Endothelial cell of umbilical vein (primary cell): ENCODE measurements around the gene ORM2. TPM values are rescaled to one million over a fixed set of nuclear protein-coding genes. Genes with fewer than 3 reads are reported as not detected.

Experiments used
- BruUV-seq: library from RNA; stranded (reverse); fragments of 400-500 nt; replicated peaks from 2 replicates; lab custom pipeline; 2021; lab: Mats Ljungman, UMichigan
- CTCF ChIA-PET: fragments of 300-600, 350-600 bp; sonication (Branson Sonifier 250); formaldehyde crosslinking; loops from one replicate; lab custom pipeline; 2021; ENCODE audit warnings: antibody characterized with exemption, inconsistent platforms; lab: Charles Lee
- POLR2A ChIA-PET: fragments of 300-600, 350-600 bp; sonication (Branson Sonifier 250); formaldehyde crosslinking; loops from one replicate; lab custom pipeline; 2021; ENCODE audit warnings: antibody characterized with exemption, inconsistent platforms; lab: Charles Lee
- DNase-seq: peaks from one replicate; pipeline ENCODE4 v3.0.0-alpha.2; 2011; ENCODE audit warnings: low read depth, low spot score
- FAIRE-seq: peaks from 2 replicates; lab custom pipeline; 2011; peaks lifted over from hg19 to GRCh38; lab: Jason Lieb, UNC
- H2AFZ ChIP-seq: 2 replicates; pipeline ENCODE4 v1.6.0; 2012; ENCODE audit warnings: low read depth, low read length, control low read depth, inconsistent platforms
- H3K27ac ChIP-seq: 2 replicates; pipeline ENCODE4 v1.5.1; 2011; ENCODE audit warnings: low read depth, mild to moderate bottlenecking, control low read depth, low read length, moderate library complexity; ENCODE audit not compliant: insufficient read depth
- H3K27me3 ChIP-seq, 2 experiments: 2 replicates each; pipeline versions ENCODE4 v1.6.0 to v1.6.1; 2011; ENCODE audit warnings: low read length in 2 of 2, mixed read lengths in 1 of 2; ENCODE audit not compliant: control insufficient read depth in 2 of 2, insufficient read depth in 2 of 2
- H3K36me3 ChIP-seq, 2 experiments: 2 replicates in 1 of 2; 3 replicates in 1 of 2; pipeline ENCODE4 v1.5.1; 2011; ENCODE audit warnings: low read length in 2 of 2, mild to moderate bottlenecking in 1 of 2, moderate library complexity in 1 of 2; ENCODE audit not compliant: control insufficient read depth in 2 of 2, insufficient read depth in 2 of 2; ENCODE audit errors: extremely low read depth in 1 of 2
- H3K4me1 ChIP-seq: 3 replicates; pipeline ENCODE4 v1.5.1; 2011; ENCODE audit warnings: mild to moderate bottlenecking, low read length; ENCODE audit not compliant: control insufficient read depth, insufficient read depth; ENCODE audit errors: extremely low read depth
- H3K4me2 ChIP-seq: 2 replicates; pipeline ENCODE4 v1.6.1; 2011; ENCODE audit warnings: low read length, control low read depth, mixed read lengths; ENCODE audit not compliant: insufficient read depth
- H3K4me3 ChIP-seq, 3 experiments: fragments of 200-600 bp in 1 of 3; sonication (generic), shearing (Covaris generic) in 1 of 3; replicated peaks in 1 of 3; 2 replicates each; pipeline ENCODE4 v1.5.1; 2011 to 2016; ENCODE audit warnings: control low read depth in 3 of 3, low read length in 3 of 3, mild to moderate bottlenecking in 2 of 3, inconsistent platforms in 1 of 3, low read depth in 1 of 3, moderate library complexity in 1 of 3; ENCODE audit not compliant: insufficient read depth in 1 of 3
- H3K79me2 ChIP-seq: 2 replicates; pipeline ENCODE4 v1.6.0; 2012; ENCODE audit warnings: low read length, inconsistent platforms; ENCODE audit not compliant: control insufficient read depth, insufficient read depth
- H3K9ac ChIP-seq: replicated peaks from 2 replicates; pipeline ENCODE3; 2011; ENCODE audit warnings: low read length, control low read depth; ENCODE audit not compliant: insufficient read depth; ENCODE audit errors: extremely low read depth
- H3K9me1 ChIP-seq: replicated peaks from 3 replicates; pipeline ENCODE4 v1.6.0; 2011; ENCODE audit warnings: mild to moderate bottlenecking, low read length; ENCODE audit not compliant: control insufficient read depth, insufficient read depth; ENCODE audit errors: extremely low read depth
- H3K9me3 ChIP-seq: replicated peaks from 2 replicates; pipeline ENCODE4 v1.5.1; 2012; ENCODE audit warnings: low read length, inconsistent platforms; ENCODE audit not compliant: control insufficient read depth, insufficient read depth
- H4K20me1 ChIP-seq: replicated peaks from 2 replicates; pipeline ENCODE3; 2011; ENCODE audit warnings: mild to moderate bottlenecking, low read length; ENCODE audit not compliant: control insufficient read depth, insufficient read depth; ENCODE audit errors: extremely low read depth
- CTCF ChIP-seq, 2 donors: IDR thresholded peaks; 1 replicate in 1 of 2; 2 replicates in 1 of 2; pipeline ENCODE4 v1.5.1; 2011; ENCODE audit warnings: low read length in 2 of 2, mild to moderate bottlenecking in 2 of 2, moderate library complexity in 2 of 2, control low read depth in 1 of 2, inconsistent platforms in 1 of 2, low read depth in 1 of 2; ENCODE audit not compliant: insufficient read depth in 1 of 2; ENCODE audit errors: extremely low read depth in 1 of 2
- MAX ChIP-seq: IDR thresholded peaks from 2 replicates; pipeline ENCODE4 v1.6.1; 2011; ENCODE audit not compliant: insufficient read depth, insufficient read length
- dilution Hi-C: fragments of 300-500 bp; cut with MboI; formaldehyde crosslinking; loops from one replicate; pipeline ENCODE4 v1.15.0; 2019; ENCODE audit warnings: low sequenced_read_pairs; ENCODE audit not compliant: extremely low pct_ligation_motif_present
- intact Hi-C: fragments of 100-400 bp; cut with micrococcal nuclease; formaldehyde crosslinking; loops from one replicate; pipeline ENCODE4 v1.10.0; 2022
- polyA plus RNA-seq, 4 experiments: library from polyadenylated mRNA; depleted of rRNA in 3 of 4; stranded (reverse) in 3 of 4; unstranded in 1 of 4; fragments of >200 nt; gene quantifications; 2 replicates each; pipeline versions ENCODE4 v1.2.1 to v1.2.3, GENCODE V29; 2011 to 2012; ENCODE audit warnings: missing spikeins in 1 of 4
- total RNA-seq: library from RNA; stranded (reverse); gene quantifications from 2 replicates; pipeline ENCODE4 v1.2.3, GENCODE V29; 2021

The ORM2 gene
- total and polyA plus RNA-seq, 2 donors (not counting 3 experiments of a cell fraction or from before 2014, with no cell fraction given) = not detected

DNA sequence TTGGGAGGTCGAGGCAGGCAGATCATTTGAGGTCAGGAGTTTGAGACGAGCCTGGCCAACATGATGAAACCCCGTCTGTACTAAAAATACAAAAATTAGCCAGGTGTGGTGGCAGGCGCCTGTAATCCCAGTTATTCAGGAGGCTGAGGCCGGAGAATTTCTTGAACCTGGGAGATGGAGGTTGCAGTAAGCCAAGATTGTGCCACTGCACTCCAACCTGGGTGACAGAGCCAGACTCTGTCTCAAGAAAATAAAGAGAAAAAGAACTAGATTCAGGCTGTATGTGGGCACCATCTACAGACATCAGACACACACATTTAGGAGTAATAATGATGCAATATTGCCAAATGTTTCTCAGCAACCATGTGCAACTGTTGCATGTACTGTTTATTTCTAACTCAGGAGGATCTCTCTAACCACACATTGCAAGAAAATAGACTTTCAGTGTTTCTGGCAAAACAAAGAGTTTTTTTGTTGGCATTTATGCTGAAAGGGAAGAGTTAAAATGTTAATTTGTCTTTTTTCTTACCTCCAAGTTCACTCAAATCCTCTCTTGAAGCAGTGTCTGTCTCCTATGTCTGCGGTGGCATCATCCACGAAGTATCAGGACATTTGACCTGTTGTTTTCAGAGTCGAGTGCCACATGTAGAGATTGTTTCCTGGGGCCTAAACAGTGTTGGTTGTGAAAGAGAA, 11.9 kb upstream of the ORM2 start:
- no peaks in the 10 kb centered on the region for H3K36me3 ChIP-seq
- no peak for DNase-seq
- no peak overlapping the region for H3K9ac ChIP-seq

More for the DNA sequence above, 11.9 kb upstream of the ORM2 start:
- H3K9me1 ChIP-seq = no peaks in the 10 kb centered on the region
- H3K27ac ChIP-seq = no peak overlapping the region
- H3K27me3 ChIP-seq = peaks cover 0 to 5% of the 10 kb centered on the region in 2 experiments
- no peaks in the 10 kb centered on the region for H3K4me1 ChIP-seq
- TF ChIP-seq CTCF (IDR thresholded peaks at IDR 0.05; ENCODE audit: extremely low read depth in 1 of 2, insufficient read depth in 1 of 2, low read depth in 1 of 2, low read length in 2 of 2) = no peak
- no peak for TF ChIP-seq MAX
- no peak overlapping the region for H2AFZ ChIP-seq
- H3K9me3 ChIP-seq = no peaks in the 10 kb centered on the region
- intact Hi-C loops = no loop called here
- dilution Hi-C loops = no loop called here
- no peak for FAIRE-seq
- CTCF ChIA-PET = interaction anchor here (3.4 kb wide), 1 partner anchor 210 kb away, joined by 12 read pairs; no protein-coding TSS in a partner anchor
- no peak overlapping the region for H3K4me2 ChIP-seq
- POLR2A ChIA-PET = no interaction called here
- H4K20me1 ChIP-seq = no peaks in the 10 kb centered on the region
- no peak overlapping the region for H3K4me3 ChIP-seq
- H3K79me2 ChIP-seq = no peaks in the 10 kb centered on the region
- no TSS peak for BruUV-seq
